ENCODE results near the gene SLC35F3.

The SLC35F3 gene

DNA sequence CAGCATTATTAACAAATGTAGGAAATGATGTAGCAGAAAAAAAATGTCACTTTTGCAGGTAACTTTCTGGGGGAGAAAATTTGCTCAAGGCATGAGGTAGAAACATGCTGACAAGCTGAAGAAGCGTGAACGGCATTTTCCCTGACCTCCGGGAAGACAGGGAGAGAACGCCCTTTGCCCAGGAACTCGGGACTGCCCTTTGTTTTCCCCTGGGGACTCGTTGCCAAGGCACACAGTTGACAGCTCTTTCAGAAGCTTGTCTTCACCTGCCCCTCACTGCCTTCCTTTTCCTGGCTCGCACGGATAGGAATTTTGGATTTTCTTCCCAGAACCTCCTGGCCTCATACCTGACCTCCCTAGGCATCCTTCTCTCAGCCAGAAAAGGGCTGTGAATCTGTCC lies 416.1 kb downstream of the SLC35F3 start:
- Histone ChIP-seq H3K27me3 (ENCODE audit: control insufficient read depth in 1 of 2, insufficient read depth in 2 of 2, low read length in 2 of 2) (peaks cover 0 to 11% of the 10 kb centered on the region in 2 donors), H3K4me1 (ENCODE audit: insufficient read depth, low read length) (no peaks in the 10 kb centered on the region), H3K36me3 (ENCODE audit: insufficient read depth, low read length) (no peaks in the 10 kb centered on the region), H3K27ac (ENCODE audit: low read depth, low read length) (no peak overlapping the region), H3K4me3 (ENCODE audit: low read depth in 1 of 2, low read length in 2 of 2) (no peak overlapping the region), H3K9ac (ENCODE audit: low read length) (no peak overlapping the region), H3K9me3 (ENCODE audit: low read length) (no peaks in the 10 kb centered on the region)

DNA sequence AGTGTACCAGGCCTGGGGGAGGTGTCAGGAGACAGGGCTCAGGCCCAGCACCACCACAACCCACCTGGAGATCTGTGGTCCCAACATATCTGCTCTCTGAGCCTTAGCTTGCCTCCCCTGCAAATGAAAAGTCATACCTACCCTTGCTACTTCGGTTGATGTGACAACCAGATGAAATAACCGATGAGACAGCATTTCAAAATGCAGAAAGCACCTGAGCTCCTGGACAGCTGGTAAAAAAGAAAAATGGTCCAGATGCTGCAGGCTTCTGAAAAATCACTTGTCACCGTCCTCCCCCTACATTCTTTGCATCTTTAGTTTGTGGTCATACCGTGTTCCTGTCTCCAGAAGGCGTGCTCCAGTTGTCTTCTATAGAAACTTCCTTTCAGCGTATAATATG lies 416.8 kb downstream of the SLC35F3 start:
- H3K27ac ChIP-seq (ENCODE audit: low read depth, low read length): no peak overlapping the region
- no peak overlapping the region for H3K4me3 ChIP-seq (ENCODE audit: low read depth in 1 of 2, low read length in 2 of 2)
- no peak overlapping the region for H3K9ac ChIP-seq (ENCODE audit: low read length)
- peaks cover 3 to 11% of the 10 kb centered on the region in 2 donors for H3K27me3 ChIP-seq (ENCODE audit: control insufficient read depth in 1 of 2, insufficient read depth in 2 of 2, low read length in 2 of 2)
- H3K36me3 ChIP-seq (ENCODE audit: insufficient read depth, low read length): no peaks in the 10 kb centered on the region
- H3K4me1 ChIP-seq (ENCODE audit: insufficient read depth, low read length): no peaks in the 10 kb centered on the region
- no peaks in the 10 kb centered on the region for H3K9me3 ChIP-seq (ENCODE audit: low read length)

DNA sequence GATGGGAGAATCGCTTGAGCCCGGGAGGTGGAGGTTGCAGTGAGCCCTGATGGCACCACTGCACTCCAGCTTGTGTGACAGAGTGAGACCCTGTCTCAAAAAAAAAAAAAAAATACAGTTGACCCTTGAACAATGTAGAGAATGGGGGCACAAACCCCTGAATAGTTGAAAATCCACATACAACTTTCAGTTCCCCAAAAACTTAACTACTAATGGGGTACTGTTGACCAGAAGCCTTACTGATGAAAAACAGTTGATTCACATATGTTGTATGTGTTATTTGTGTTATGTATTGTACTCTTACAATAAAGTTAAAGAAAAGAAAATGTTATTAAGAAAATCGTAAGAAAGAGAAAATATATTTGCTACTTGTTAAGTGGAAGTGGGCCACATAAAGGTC lies 417.6 kb downstream of the SLC35F3 start:
- Histone ChIP-seq H3K9me3 (ENCODE audit: low read length) (no peaks in the 10 kb centered on the region), H3K27me3 (ENCODE audit: control insufficient read depth in 1 of 2, insufficient read depth in 2 of 2, low read length in 2 of 2) (peaks cover 3 to 11% of the 10 kb centered on the region in 2 donors)

DNA sequence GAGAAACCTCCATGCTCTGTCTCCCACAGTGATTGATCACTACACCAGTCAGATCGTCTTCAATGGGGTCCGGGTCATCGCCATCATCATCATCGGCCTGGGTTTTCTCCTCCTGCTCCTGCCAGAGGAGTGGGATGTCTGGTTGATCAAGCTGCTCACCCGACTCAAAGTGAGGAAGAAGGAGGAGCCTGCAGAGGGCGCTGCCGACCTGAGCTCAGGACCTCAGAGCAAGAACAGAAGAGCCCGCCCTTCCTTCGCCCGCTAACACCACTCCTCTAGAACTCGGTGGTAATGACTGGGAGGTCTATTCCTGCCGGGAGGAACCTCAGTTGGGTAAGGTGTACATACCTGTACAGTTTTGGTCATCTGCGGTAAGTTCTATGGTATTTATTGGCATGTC lies 418.5 kb downstream of the SLC35F3 start:
- Histone ChIP-seq H3K9me3 (ENCODE audit: low read length) (no peaks in the 10 kb centered on the region), H3K4me3 (ENCODE audit: low read depth in 1 of 2, low read length in 2 of 2) (no peak overlapping the region), H3K36me3 (ENCODE audit: insufficient read depth, low read length) (no peaks in the 10 kb centered on the region), H3K27ac (ENCODE audit: low read depth, low read length) (no peak overlapping the region), H3K4me1 (ENCODE audit: insufficient read depth, low read length) (no peaks in the 10 kb centered on the region), H3K27me3 (ENCODE audit: control insufficient read depth in 1 of 2, insufficient read depth in 2 of 2, low read length in 2 of 2) (peaks cover 3 to 11% of the 10 kb centered on the region in 2 donors), H3K9ac (ENCODE audit: low read length) (no peak overlapping the region)

More for the DNA sequence above, 417.6 kb downstream of the SLC35F3 start:
- Histone ChIP-seq H3K36me3 (ENCODE audit: insufficient read depth, low read length) (no peaks in the 10 kb centered on the region), H3K9ac (ENCODE audit: low read length) (no peak overlapping the region), H3K4me1 (ENCODE audit: insufficient read depth, low read length) (no peaks in the 10 kb centered on the region), H3K27ac (ENCODE audit: low read depth, low read length) (no peak overlapping the region), H3K4me3 (ENCODE audit: low read depth in 1 of 2, low read length in 2 of 2) (no peak overlapping the region)

GRCh38 chr1:234324821-234325220 lies 420.3 kb downstream of the SLC35F3 start:
- Histone ChIP-seq H3K9me3 (ENCODE audit: low read length) (no peaks in the 10 kb centered on the region), H3K4me1 (ENCODE audit: insufficient read depth, low read length) (no peaks in the 10 kb centered on the region), H3K27ac (ENCODE audit: low read depth, low read length) (no peak overlapping the region), H3K36me3 (ENCODE audit: insufficient read depth, low read length) (no peaks in the 10 kb centered on the region), H3K9ac (ENCODE audit: low read length) (no peak overlapping the region), H3K27me3 (ENCODE audit: control insufficient read depth in 1 of 2, insufficient read depth in 2 of 2, low read length in 2 of 2) (peaks cover 3 to 11% of the 10 kb centered on the region in 2 donors), H3K4me3 (ENCODE audit: low read depth in 1 of 2, low read length in 2 of 2) (no peak overlapping the region)

- peaks cover 3 to 11% of the 10 kb centered on the region in 2 donors for H3K27me3 ChIP-seq (ENCODE audit: control insufficient read depth in 1 of 2, insufficient read depth in 2 of 2, low read length in 2 of 2)
- no peaks in the 10 kb centered on the region for H3K9me3 ChIP-seq (ENCODE audit: low read length)
- no peak overlapping the region for H3K27ac ChIP-seq (ENCODE audit: low read depth, low read length)
- H3K4me1 ChIP-seq (ENCODE audit: insufficient read depth, low read length): no peaks in the 10 kb centered on the region
- no peak overlapping the region for H3K4me3 ChIP-seq (ENCODE audit: low read depth in 1 of 2, low read length in 2 of 2)
- H3K9ac ChIP-seq (ENCODE audit: low read length): no peak overlapping the region
- H3K36me3 ChIP-seq (ENCODE audit: insufficient read depth, low read length): no peaks in the 10 kb centered on the region
Measured at GRCh38 chr1:234325878-234326496, 421.5 kb downstream of the SLC35F3 start.

DNA sequence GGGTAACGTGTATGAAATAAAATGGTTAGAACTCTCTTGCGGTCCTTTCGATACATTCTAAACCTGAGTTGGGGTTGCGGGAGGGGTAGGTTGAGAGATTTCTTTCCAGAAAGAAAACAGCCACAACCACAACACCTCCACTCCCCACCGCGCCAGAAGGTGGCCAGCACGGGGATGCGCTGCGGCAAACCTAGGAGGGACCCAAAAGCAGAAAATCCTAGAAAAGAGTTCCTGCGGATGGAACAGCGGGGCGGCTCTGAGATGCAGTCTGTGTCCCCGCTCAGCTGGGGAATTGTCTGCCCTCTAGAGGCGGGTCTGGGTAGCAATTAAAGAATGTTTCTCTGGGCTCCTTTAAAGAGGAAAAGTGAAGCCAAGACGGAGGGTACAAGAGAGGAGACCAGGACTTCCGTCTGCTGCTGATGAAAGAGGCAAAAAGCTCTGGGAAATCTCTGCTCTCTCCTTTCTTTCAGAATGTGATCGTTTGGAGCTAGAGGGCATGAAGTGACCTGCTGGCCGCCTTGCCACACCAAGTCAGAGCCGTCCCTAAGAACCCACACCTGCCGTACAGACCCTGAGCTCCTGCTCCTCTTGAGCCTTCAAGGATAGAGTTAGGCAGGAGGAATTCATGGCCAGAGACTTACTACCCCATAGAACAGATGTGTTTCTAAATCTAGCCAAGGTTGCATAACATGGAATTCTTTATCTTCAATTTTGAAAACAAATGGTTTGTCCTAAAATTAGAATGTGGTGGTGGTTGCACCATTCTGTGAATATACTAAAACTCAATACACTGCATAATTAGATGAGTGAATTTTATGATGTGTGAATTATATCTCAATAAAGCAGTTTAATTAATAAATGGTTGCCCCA lies 422.3 kb downstream of the SLC35F3 start:
- no peaks in the 10 kb centered on the region for H3K4me1 ChIP-seq (ENCODE audit: insufficient read depth, low read length)
- H3K4me3 ChIP-seq (ENCODE audit: low read depth in 1 of 2, low read length in 2 of 2): no peak overlapping the region
- H3K27me3 ChIP-seq (ENCODE audit: control insufficient read depth in 1 of 2, insufficient read depth in 2 of 2, low read length in 2 of 2): peaks cover 3 to 11% of the 10 kb centered on the region in 2 donors
- H3K36me3 ChIP-seq (ENCODE audit: insufficient read depth, low read length): no peaks in the 10 kb centered on the region
- H3K9ac ChIP-seq (ENCODE audit: low read length): no peak overlapping the region
- H3K27ac ChIP-seq (ENCODE audit: low read depth, low read length): no peak overlapping the region
- H3K9me3 ChIP-seq (ENCODE audit: low read length): no peaks in the 10 kb centered on the region

- Histone ChIP-seq H3K27ac (ENCODE audit: low read depth, low read length) (no peak overlapping the region), H3K9me3 (ENCODE audit: low read length) (no peaks in the 10 kb centered on the region), H3K4me3 (ENCODE audit: low read depth in 1 of 2, low read length in 2 of 2) (no peak overlapping the region), H3K9ac (ENCODE audit: low read length) (no peak overlapping the region), H3K4me1 (ENCODE audit: insufficient read depth, low read length) (no peaks in the 10 kb centered on the region), H3K27me3 (ENCODE audit: control insufficient read depth in 1 of 2, insufficient read depth in 2 of 2, low read length in 2 of 2) (peaks cover 3 to 11% of the 10 kb centered on the region in 2 donors), H3K36me3 (ENCODE audit: insufficient read depth, low read length) (no peaks in the 10 kb centered on the region)
Measured at GRCh38 chr1:234327577-234328164, 423.2 kb downstream of the SLC35F3 start.

DNA sequence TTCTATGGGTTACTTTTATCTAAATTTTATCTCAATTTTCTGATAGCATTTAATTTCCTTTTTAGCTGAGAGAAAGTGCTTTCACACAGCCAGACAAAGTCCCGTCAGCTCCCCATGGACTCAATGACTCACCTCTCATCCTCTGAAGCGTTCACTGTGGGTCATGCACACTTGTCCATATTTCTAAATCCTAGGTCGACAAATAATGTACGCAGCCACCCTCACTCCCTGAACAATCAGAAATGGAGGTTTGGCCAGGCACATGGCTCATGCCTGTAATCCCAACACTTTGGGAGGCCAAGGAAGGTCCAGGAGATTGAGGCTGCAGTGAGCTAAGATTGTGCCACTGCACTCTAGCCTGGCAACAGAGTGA lies 426.4 kb downstream of the SLC35F3 start:
- Histone ChIP-seq H3K4me1 (ENCODE audit: insufficient read depth, low read length) (no peaks in the 10 kb centered on the region), H3K36me3 (ENCODE audit: insufficient read depth, low read length) (no peaks in the 10 kb centered on the region), H3K9me3 (ENCODE audit: low read length) (no peaks in the 10 kb centered on the region), H3K4me3 (ENCODE audit: low read depth in 1 of 2, low read length in 2 of 2) (no peak overlapping the region), H3K27ac (ENCODE audit: low read depth, low read length) (no peak overlapping the region), H3K9ac (ENCODE audit: low read length) (no peak overlapping the region), H3K27me3 (ENCODE audit: control insufficient read depth in 1 of 2, insufficient read depth in 2 of 2, low read length in 2 of 2) (peaks cover 0 to 3% of the 10 kb centered on the region in 2 donors)

- Histone ChIP-seq H3K4me3 (ENCODE audit: low read depth in 1 of 2, low read length in 2 of 2) (no peak overlapping the region), H3K36me3 (ENCODE audit: insufficient read depth, low read length) (no peaks in the 10 kb centered on the region), H3K9me3 (ENCODE audit: low read length) (no peaks in the 10 kb centered on the region), H3K4me1 (ENCODE audit: insufficient read depth, low read length) (no peaks in the 10 kb centered on the region), H3K9ac (ENCODE audit: low read length) (no peak overlapping the region), H3K27me3 (ENCODE audit: control insufficient read depth in 1 of 2, insufficient read depth in 2 of 2, low read length in 2 of 2) (no peaks in the 10 kb centered on the region), H3K27ac (ENCODE audit: low read depth, low read length) (no peak overlapping the region)
Measured at GRCh38 chr1:234331507-234331906, 427.0 kb downstream of the SLC35F3 start.

- Histone ChIP-seq H3K4me1 (ENCODE audit: insufficient read depth, low read length) (no peaks in the 10 kb centered on the region), H3K4me3 (ENCODE audit: low read depth in 1 of 2, low read length in 2 of 2) (no peak overlapping the region), H3K9me3 (ENCODE audit: low read length) (no peaks in the 10 kb centered on the region), H3K27me3 (ENCODE audit: control insufficient read depth in 1 of 2, insufficient read depth in 2 of 2, low read length in 2 of 2) (no peaks in the 10 kb centered on the region), H3K27ac (ENCODE audit: low read depth, low read length) (no peak overlapping the region), H3K36me3 (ENCODE audit: insufficient read depth, low read length) (no peaks in the 10 kb centered on the region), H3K9ac (ENCODE audit: low read length) (no peak overlapping the region)
Measured at GRCh38 chr1:234336359-234336758, 431.9 kb downstream of the SLC35F3 start.
